Mucosa of descending colon (tissue), 3 donors: Measurements from ENCODE around the gene PARP9. TPM values are rescaled to one million over a fixed set of nuclear protein-coding genes. Genes with fewer than 3 reads are reported as not detected.

Experiments
- ATAC-seq: fragments of 200-7000 bp; cut with Tn5 transposase; one replicate; pipeline ENCODE4 v1.9.1; 2020; ENCODE audit warnings: mild to moderate bottlenecking, moderate library complexity
- DNase-seq, 3 donors: peaks; one replicate each; pipeline ENCODE4 v3.0.0-alpha.2; 2020
- H3K36me3 ChIP-seq: fragments of 200-600 bp; one replicate; pipeline ENCODE4 v1.8.0; 2021; ENCODE audit warnings: low read depth, mild to moderate bottlenecking
- H3K4me1 ChIP-seq: fragments of 200-600 bp; one replicate; pipeline ENCODE4 v1.8.0; 2021; ENCODE audit warnings: low read depth, mild to moderate bottlenecking
- H3K4me3 ChIP-seq: fragments of 200-600 bp; one replicate; pipeline ENCODE4 v1.8.0; 2021; ENCODE audit warnings: mild to moderate bottlenecking
- H3K9me3 ChIP-seq: fragments of 200-600 bp; one replicate; pipeline ENCODE4 v1.8.0; 2021; ENCODE audit warnings: mild to moderate bottlenecking
- CTCF ChIP-seq: fragments of 200-600 bp; IDR thresholded peaks from one replicate; pipeline ENCODE4 v1.8.0; 2022; ENCODE audit warnings: antibody characterized with exemption, mild to moderate bottlenecking
- intact Hi-C, 2 donors: fragments of 100-400 bp; cut with DNase I in 1 of 2; cut with micrococcal nuclease in 1 of 2; formaldehyde crosslinking; loops; one replicate each; pipeline versions ENCODE4 v1.11.0 to v1.11.1; 2022; cut with DNase I, micrococcal nuclease
- total RNA-seq, 3 donors: library from RNA; stranded (reverse); fragmentation: NEBNext Ultra II Directional in 2 of 3; extraction: Animal tissue kit (Norgen Biotek cat#: 25700) in 2 of 3; gene quantifications; one replicate each; pipeline versions ENCODE4 v1.2.1 to v1.2.4, GENCODE V29; 2021 to 2023
- donor health status: DM: no; HTN: no; CAD: no; lungs with moderate emphysema.
- donor health status: DM: no; HTN: no; CAD: no.
- donor health status: DM: no; HTN: yes; CAD: no.

The PARP9 gene
- total RNA-seq, 3 donors from 2014 or later, result 32.2 to 51.1 (median 44.7) TPM

DNA sequence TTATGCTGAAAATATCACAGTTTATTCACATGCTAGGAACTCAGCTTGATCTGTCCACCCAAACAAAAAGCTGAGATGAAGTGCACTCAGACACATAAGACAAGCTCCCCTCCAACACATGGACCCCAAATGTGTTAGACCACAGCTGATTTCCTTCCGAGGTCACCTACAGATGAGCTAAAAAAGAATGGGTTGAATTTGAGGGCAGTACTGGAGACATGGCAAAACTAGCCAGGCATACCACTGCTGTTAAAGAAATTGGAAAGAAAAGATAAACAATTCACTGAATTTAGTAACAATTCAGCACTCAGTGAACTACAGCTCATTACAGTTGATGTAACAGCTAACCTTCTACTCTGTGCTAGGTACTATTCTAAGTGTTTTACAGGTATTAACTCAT lies 15.5 kb downstream of the PARP9 start:
- no peaks in the 10 kb centered on the region for H3K36me3 ChIP-seq
- ATAC-seq (no peak), DNase-seq (no peak)
- H3K4me3 ChIP-seq, result no peak overlapping the region
- H3K4me1 ChIP-seq, result no peaks in the 10 kb centered on the region
- no peak for TF ChIP-seq CTCF
- intact Hi-C loops, result no loop called here
- H3K9me3 ChIP-seq, result no peaks in the 10 kb centered on the region

- no peak overlapping the region for H3K4me3 ChIP-seq
- no peaks in the 10 kb centered on the region for H3K36me3 ChIP-seq
- no peak for TF ChIP-seq CTCF
- DNase-seq (no peak), ATAC-seq (no peak)
- H3K9me3 ChIP-seq, result no peaks in the 10 kb centered on the region
- intact Hi-C loops, result no loop called here
- H3K4me1 ChIP-seq, result no peaks in the 10 kb centered on the region
These were observed 16.0 kb downstream of the PARP9 start for GRCh38 chr3:122548076-122548475.

GRCh38 chr3:122546151-122546550 lies 17.9 kb downstream of the PARP9 start:
- no peaks in the 10 kb centered on the region for H3K4me1 ChIP-seq
- no peak overlapping the region for H3K4me3 ChIP-seq
- intact Hi-C loops, result no loop called here
- H3K9me3 ChIP-seq, result no peaks in the 10 kb centered on the region
- TF ChIP-seq CTCF, result no peak
- H3K36me3 ChIP-seq, result no peaks in the 10 kb centered on the region
- DNase-seq (no peak), ATAC-seq (no peak)

DNA sequence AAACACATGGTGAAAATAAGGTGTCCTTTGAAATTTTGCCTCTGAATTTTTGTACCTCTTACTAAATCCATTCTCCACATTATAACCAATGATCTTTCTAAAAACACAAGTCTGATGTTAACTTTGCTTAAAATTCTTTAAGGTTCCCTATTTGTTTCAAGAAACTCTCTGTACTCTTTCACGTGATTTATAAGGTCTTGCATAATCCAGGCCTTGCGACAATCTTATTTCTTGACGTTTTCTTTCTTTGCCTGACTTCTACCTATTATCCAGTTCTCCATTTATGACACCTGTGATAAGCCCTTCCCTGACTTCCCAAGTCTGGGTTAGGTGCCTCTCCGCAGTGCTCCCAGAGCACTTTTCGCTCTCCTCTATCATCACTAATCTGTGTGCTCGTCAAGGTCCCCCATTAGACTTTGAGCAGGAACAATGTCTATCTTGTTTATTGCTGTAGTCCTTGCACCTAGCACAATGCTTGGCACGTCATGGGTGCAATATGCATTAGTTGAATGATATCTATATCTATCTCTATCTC lies 25.1 kb downstream of the PARP9 start:
- Histone ChIP-seq H3K4me3 (no peak overlapping the region), H3K4me1 (no peaks in the 10 kb centered on the region), H3K36me3 (no peaks in the 10 kb centered on the region), H3K9me3 (no peaks in the 10 kb centered on the region)
- intact Hi-C loops, result no loop called here
- ATAC-seq, result no peak
- TF ChIP-seq CTCF, result no peak
- no peak for DNase-seq

GRCh38 chr3:122536632-122537001 lies 27.5 kb downstream of the PARP9 start:
- Histone ChIP-seq H3K9me3 (no peaks in the 10 kb centered on the region), H3K36me3 (no peaks in the 10 kb centered on the region), H3K4me3 (no peak overlapping the region), H3K4me1 (no peaks in the 10 kb centered on the region)
- intact Hi-C loops, result no loop called here
- TF ChIP-seq CTCF, result no peak
- DNase-seq (no peak), ATAC-seq (no peak)

DNA sequence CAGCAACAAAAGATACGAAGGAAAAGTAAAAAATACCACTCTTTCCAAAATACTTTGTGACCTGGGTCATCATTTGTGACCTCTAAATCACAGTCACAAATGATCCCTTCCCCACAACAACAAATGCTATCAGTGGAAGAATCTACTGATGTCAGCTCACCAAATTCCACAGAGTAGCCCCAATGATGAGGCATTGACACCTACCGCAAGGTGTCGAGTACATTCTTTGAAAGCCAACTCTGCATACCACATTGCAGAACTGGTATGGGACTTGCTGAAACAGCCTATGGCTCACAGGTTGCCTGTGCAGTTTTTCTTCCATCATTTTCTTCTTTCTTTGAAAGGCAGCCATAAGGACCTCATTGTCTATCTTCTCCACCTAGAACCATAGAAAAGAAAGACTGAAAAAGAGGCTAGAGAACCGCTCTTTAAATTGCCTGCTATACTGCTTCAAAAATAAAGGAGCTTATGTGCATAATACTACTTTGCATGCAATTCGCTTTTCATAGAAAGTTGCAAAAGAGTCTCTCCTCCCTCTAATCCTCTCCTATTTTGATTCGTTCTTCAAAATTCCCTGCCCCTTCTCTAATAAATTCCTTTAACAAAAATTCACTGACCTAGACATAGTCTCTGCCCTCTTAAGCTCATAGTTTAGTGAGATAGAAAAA lies 28.0 kb downstream of the PARP9 start:
- DNase-seq (no peak), ATAC-seq (no peak)
- no peaks in the 10 kb centered on the region for H3K9me3 ChIP-seq
- no peak for TF ChIP-seq CTCF
- intact Hi-C loops, result no loop called here
- H3K4me1 ChIP-seq, result no peaks in the 10 kb centered on the region
- H3K36me3 ChIP-seq, result no peaks in the 10 kb centered on the region
- H3K4me3 ChIP-seq, result no peak overlapping the region
